Fibroblast of lung (primary cell): ENCODE results near the gene PRCP. TPM values are rescaled to one million over a fixed set of nuclear protein-coding genes. Genes with fewer than 3 reads are reported as not detected.
A peak's percentile ranks its signal among the peaks of the same experiment; 100 is the strongest.
"Not testable (repeated sequence)": the region's sequence is repeated elsewhere in the genome, so short reads cannot be mapped to it uniquely, and the experiment has no call there.

Source experiments
- DNase-seq, 2 donors: peaks; one replicate each; pipeline versions ENCODE4 v3.0.0 to v3.0.0-alpha.2; 2010; ENCODE audit warnings: low read depth in 2 of 2
- H2AFZ ChIP-seq: 2 replicates; pipeline ENCODE4 v1.5.1; 2012; ENCODE audit warnings: low read length, control low read depth, inconsistent platforms
- H3K27ac ChIP-seq: 2 replicates; pipeline ENCODE4 v1.5.1; 2011; ENCODE audit warnings: low read length, control low read depth; ENCODE audit not compliant: insufficient read depth
- H3K27me3 ChIP-seq: 2 replicates; pipeline ENCODE4 v1.5.1; 2011; ENCODE audit warnings: mild to moderate bottlenecking, low read length; ENCODE audit not compliant: control insufficient read depth, insufficient read depth
- H3K36me3 ChIP-seq: 2 replicates; pipeline ENCODE4 v1.5.1; 2011; ENCODE audit warnings: low read length; ENCODE audit not compliant: control insufficient read depth, insufficient read depth
- H3K4me1 ChIP-seq: 2 replicates; pipeline ENCODE4 v1.5.1; 2011; ENCODE audit warnings: low read length; ENCODE audit not compliant: control insufficient read depth, insufficient read depth; ENCODE audit errors: extremely low read depth
- H3K4me2 ChIP-seq: 2 replicates; pipeline ENCODE4 v1.5.1; 2011; ENCODE audit warnings: low read length, control low read depth; ENCODE audit not compliant: insufficient read depth; ENCODE audit errors: extremely low read depth
- H3K4me3 ChIP-seq, 4 experiments: fragments of 200-600 bp in 1 of 4; sonication (generic) in 1 of 4; replicated peaks in 1 of 4; 2 replicates each; pipeline ENCODE4 v1.5.1; 2011 to 2016; ENCODE audit warnings: low read length in 4 of 4, low read depth in 3 of 4, mild to moderate bottlenecking in 3 of 4, control low read depth in 2 of 4, inconsistent platforms in 1 of 4, mixed read lengths in 1 of 4; ENCODE audit not compliant: insufficient read depth in 1 of 4; ENCODE audit errors: control extremely low read depth in 1 of 4
- H3K79me2 ChIP-seq: 2 replicates; pipeline ENCODE4 v1.5.1; 2012; ENCODE audit warnings: mild to moderate bottlenecking, low read length, inconsistent platforms; ENCODE audit not compliant: control insufficient read depth, insufficient read depth
- H3K9ac ChIP-seq: 2 replicates; pipeline ENCODE4 v1.5.1; 2011; ENCODE audit warnings: mild to moderate bottlenecking, low read length, control low read depth; ENCODE audit not compliant: insufficient read depth
- H3K9me3 ChIP-seq: 2 replicates; pipeline ENCODE4 v1.5.1; 2012; ENCODE audit warnings: low read depth, low read length; ENCODE audit not compliant: control insufficient read depth, insufficient read depth
- H4K20me1 ChIP-seq: 2 replicates; pipeline ENCODE4 v1.5.1; 2011; ENCODE audit warnings: low read length; ENCODE audit not compliant: control insufficient read depth, insufficient read depth; ENCODE audit errors: extremely low read depth
- CTCF ChIP-seq, 2 donors: IDR thresholded peaks in 1 of 2; conservative IDR thresholded peaks in 1 of 2; 1 replicate in 1 of 2; 2 replicates in 1 of 2; pipeline ENCODE4 v1.5.1; 2011 to 2012; ENCODE audit warnings: low read length in 2 of 2, control low read depth in 1 of 2, inconsistent platforms in 1 of 2, low read depth in 1 of 2, mild to moderate bottlenecking in 1 of 2
- EZH2 ChIP-seq: IDR thresholded peaks from 2 replicates; pipeline ENCODE4 v1.5.1; 2012; ENCODE audit warnings: low read length, control low read depth, mild to moderate bottlenecking; ENCODE audit errors: missing control alignments
- polyA plus RNA-seq, 2 donors: library from polyadenylated mRNA; depleted of rRNA in 1 of 2; stranded (reverse) in 1 of 2; unstranded in 1 of 2; fragments of >200 nt; gene quantifications; 2 replicates each; pipeline ENCODE4 v1.2.1, GENCODE V29; 2011 to 2012; ENCODE audit warnings: missing spikeins in 1 of 2
- total RNA-seq: library from RNA; depleted of rRNA; stranded (reverse); fragments of >200 nt; gene quantifications from 2 replicates; pipeline ENCODE4 v1.2.1, GENCODE V29; 2014

PRCP gene
- total and polyA plus RNA-seq, 2 donors (not counting 1 experiment from before 2014, with no cell fraction given) = 107 to 167 TPM

DNA sequence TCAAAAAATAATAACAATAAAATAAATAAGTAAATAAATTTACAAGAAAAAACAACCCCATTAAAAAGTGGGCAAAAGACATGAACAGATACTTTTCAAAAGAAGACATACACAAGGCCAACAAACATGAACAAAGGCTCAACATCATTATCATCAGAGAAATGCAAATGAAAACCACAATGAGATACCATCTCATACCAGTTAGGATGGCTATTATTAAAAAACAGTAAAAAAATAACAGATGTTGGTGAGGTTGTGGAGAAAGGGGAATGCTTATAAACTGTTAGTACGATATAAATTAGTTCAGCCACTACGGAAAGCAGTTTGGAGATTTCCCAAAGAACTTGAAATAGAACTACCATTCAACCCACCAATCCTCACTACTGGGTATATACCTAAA is 44.6 kb downstream of the PRCP start:
- H2AFZ ChIP-seq = no peak overlapping the region
- TF ChIP-seq CTCF (conservative IDR thresholded peaks at IDR 0.05 in 1 of 2, IDR thresholded peaks at IDR 0.05 in 1 of 2; ENCODE audit: low read depth in 1 of 2, low read length in 2 of 2) = no peak
- no peak for TF ChIP-seq EZH2
- no peaks in the 10 kb centered on the region for H3K27me3 ChIP-seq
- H3K4me3 ChIP-seq = no peak overlapping the region
- no peak overlapping the region for H3K9ac ChIP-seq
- H4K20me1 ChIP-seq = no peaks in the 10 kb centered on the region
- no peak overlapping the region for H3K27ac ChIP-seq
- H3K79me2 ChIP-seq = no peaks in the 10 kb centered on the region
- H3K36me3 ChIP-seq = no peaks in the 10 kb centered on the region
- no peaks in the 10 kb centered on the region for H3K9me3 ChIP-seq
- H3K4me2 ChIP-seq = no peak overlapping the region
- peaks cover 14% of the 10 kb centered on the region for H3K4me1 ChIP-seq
- DNase-seq = peak in 1 of 2 donors; percentile 30

DNA sequence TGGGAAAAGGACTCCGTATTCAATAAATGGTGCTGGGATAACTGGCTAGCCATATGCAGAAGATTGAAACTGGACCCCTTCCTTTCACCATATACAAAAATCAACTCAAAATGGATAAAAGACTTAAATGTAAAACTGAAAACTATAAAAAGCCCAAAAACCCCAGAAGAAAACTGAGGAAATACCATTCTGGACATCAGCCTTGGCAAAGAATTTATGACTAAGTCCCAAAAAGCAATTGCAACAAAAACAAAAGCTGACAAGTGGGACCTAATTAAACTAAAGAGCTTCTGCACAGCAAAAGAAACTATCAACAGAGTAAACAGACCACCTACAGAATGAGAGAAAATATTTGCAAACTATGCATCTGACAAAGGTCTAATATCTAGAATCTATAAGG is 45.3 kb downstream of the PRCP start:
- not testable (repeated sequence) for H3K9ac ChIP-seq, H3K9me3 ChIP-seq, H3K4me2 ChIP-seq, H2AFZ ChIP-seq, H3K27me3 ChIP-seq, H3K4me3 ChIP-seq, H3K79me2 ChIP-seq, H3K27ac ChIP-seq, DNase-seq, H4K20me1 ChIP-seq, H3K36me3 ChIP-seq
- H3K4me1 ChIP-seq = peaks cover 13% of the 10 kb centered on the region

DNA sequence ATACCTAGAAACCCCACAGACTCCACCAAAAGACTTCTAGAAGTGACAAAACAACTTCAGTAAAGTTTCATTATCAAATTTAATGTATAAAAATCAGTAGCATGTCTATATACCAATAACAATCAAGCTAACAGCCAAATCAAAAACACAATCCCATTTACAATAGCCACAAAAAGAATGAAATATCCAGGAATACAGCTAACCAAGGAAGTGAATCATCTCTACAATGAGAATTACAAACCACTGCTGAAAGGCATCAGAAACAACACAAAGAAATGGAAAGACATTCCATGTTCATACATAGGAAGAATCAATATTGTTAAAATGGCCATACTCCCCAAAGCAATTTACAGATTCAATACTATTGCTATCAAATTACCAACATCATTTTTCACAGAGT is 46.0 kb downstream of the PRCP start:
- peaks cover 10% of the 10 kb centered on the region for H3K4me1 ChIP-seq
- peak in 1 of 2 donors; percentile 42 for DNase-seq
- no peak overlapping the region for H3K4me2 ChIP-seq
- no peaks in the 10 kb centered on the region for H3K9me3 ChIP-seq
- no peak overlapping the region for H2AFZ ChIP-seq
- TF ChIP-seq CTCF (conservative IDR thresholded peaks at IDR 0.05 in 1 of 2, IDR thresholded peaks at IDR 0.05 in 1 of 2; ENCODE audit: low read depth in 1 of 2, low read length in 2 of 2) (no peak), EZH2 (no peak)
- H3K4me3 ChIP-seq = no peak overlapping the region
- no peak overlapping the region for H3K9ac ChIP-seq
- H3K79me2 ChIP-seq = no peaks in the 10 kb centered on the region
- no peaks in the 10 kb centered on the region for H3K36me3 ChIP-seq
- H4K20me1 ChIP-seq = no peaks in the 10 kb centered on the region
- no peaks in the 10 kb centered on the region for H3K27me3 ChIP-seq
- H3K27ac ChIP-seq = no peak overlapping the region
